Stimulated activated CD4-positive, alpha-beta T cell treated with anti-CD3 and anti-CD28 coated beads, Interleukin-4, amount 100 ng/mL, for 4 hours (primary cell): Measurements from ENCODE around the gene DTWD2.
A peak's percentile ranks its signal among the peaks of the same experiment; 100 is the strongest.
"Not testable (repeated sequence)": the region's sequence is repeated elsewhere in the genome, so short reads cannot be mapped to it uniquely, and the experiment has no call there.

Experiments used
- DNase-seq, 2 experiments: peaks; one replicate each; pipeline ENCODE4 v3.0.0-alpha.2; 2020

Gene DTWD2

GRCh38 chr5:118987988-118988865 lies at the start of gene DTWD2:
Gene DTWD2, minus strand, starts transcription at chr5:118988547. Its CDS starts 36 bp downstream, at chr5:118988511.
- DNase-seq = peak; percentile 89 to 92

- DNase-seq = no peak
Observed at GRCh38 chr5:119037496-119038215, 49.3 kb upstream of the DTWD2 start.

GRCh38 chr5:119036101-119036762 lies 47.9 kb upstream of the DTWD2 start:
- DNase-seq = no peak

GRCh38 chr5:119033135-119033534 lies 44.8 kb upstream of the DTWD2 start:
- no peak for DNase-seq

GRCh38 chr5:119032656-119033055 lies 44.3 kb upstream of the DTWD2 start:
- DNase-seq = no peak

GRCh38 chr5:119031905-119032304 lies 43.6 kb upstream of the DTWD2 start:
- peak in 1 of 2 experiments; percentile 5 for DNase-seq

- no peak for DNase-seq
Observed at GRCh38 chr5:119031011-119031886, 42.9 kb upstream of the DTWD2 start.

GRCh38 chr5:119028575-119028974 lies 40.2 kb upstream of the DTWD2 start:
- no peak for DNase-seq

- no peak for DNase-seq
Observed at GRCh38 chr5:119022773-119023172, 34.4 kb upstream of the DTWD2 start.

- no peak for DNase-seq
Observed at GRCh38 chr5:119022017-119022745, 33.8 kb upstream of the DTWD2 start.

GRCh38 chr5:119021149-119021732 lies 32.9 kb upstream of the DTWD2 start:
- no peak for DNase-seq

GRCh38 chr5:119019949-119020348 lies 31.6 kb upstream of the DTWD2 start:
- no peak for DNase-seq

- no peak for DNase-seq
Observed at GRCh38 chr5:119019501-119019900, 31.2 kb upstream of the DTWD2 start.

GRCh38 chr5:119017994-119018393 lies 29.6 kb upstream of the DTWD2 start:
- DNase-seq = no peak

- DNase-seq = no peak
Observed at GRCh38 chr5:119016125-119016774, 27.9 kb upstream of the DTWD2 start.

GRCh38 chr5:119011186-119011585 lies 22.8 kb upstream of the DTWD2 start:
- no peak for DNase-seq

GRCh38 chr5:119010206-119010605 lies 21.9 kb upstream of the DTWD2 start:
- DNase-seq = no peak

- DNase-seq = no peak
Observed at GRCh38 chr5:119009131-119009530, 20.8 kb upstream of the DTWD2 start.

- no peak for DNase-seq
Observed at GRCh38 chr5:118999696-119000095, 11.3 kb upstream of the DTWD2 start.

GRCh38 chr5:118998861-118999260 lies 10.5 kb upstream of the DTWD2 start:
- DNase-seq = not testable (repeated sequence)

GRCh38 chr5:118996098-118996497 lies 7.8 kb upstream of the DTWD2 start:
- DNase-seq = no peak
